Panc1 (cell line): Measurements from ENCODE around the gene SMIM17. TPM values are rescaled to one million over a fixed set of nuclear protein-coding genes. Genes with fewer than 3 reads are reported as not detected.

ENCODE experiments used
- ATAC-seq: fragments of 200-7000 bp; cut with Tn5 transposase; 2 replicates; pipeline ENCODE4 v1.9.1; 2020; ENCODE audit warnings: mild to moderate bottlenecking, moderate library complexity
- BruUV-seq: library from RNA; stranded (reverse); fragments of 400-500 nt; replicated peaks from 2 replicates; lab custom pipeline; 2021; lab: Mats Ljungman, UMichigan
- CTCF ChIA-PET: fragments of 300-600 bp; sonication (Branson Sonifier 250); formaldehyde crosslinking; loops from one replicate; lab custom pipeline; 2022; ENCODE audit warnings: antibody characterized with exemption; lab: Charles Lee
- POLR2A ChIA-PET: fragments of 300-600 bp; sonication (Branson Sonifier 250); formaldehyde crosslinking; loops from one replicate; lab custom pipeline; 2022; ENCODE audit warnings: antibody characterized with exemption; lab: Charles Lee
- DNase-seq: peaks from one replicate; pipeline ENCODE4 v3.0.0-alpha.2; 2010; ENCODE audit warnings: low read depth, low spot score
- H3K27ac ChIP-seq: 2 replicates; pipeline ENCODE4 v1.5.1; 2011; ENCODE audit warnings: mild to moderate bottlenecking, low read length, inconsistent platforms
- H3K27me3 ChIP-seq: fragments of 200-500 bp; sonication (Bioruptor generic); 2 replicates; pipeline ENCODE4 v1.6.0; 2014; ENCODE audit warnings: low read length, inconsistent platforms; ENCODE audit not compliant: control insufficient read depth, insufficient read depth
- H3K36me3 ChIP-seq: fragments of 200-500 bp; sonication (Bioruptor generic); 2 replicates; pipeline ENCODE4 v1.5.1; 2014; ENCODE audit warnings: inconsistent platforms, mild to moderate bottlenecking, low read length, moderate library complexity; ENCODE audit not compliant: control insufficient read depth, insufficient read depth
- H3K4me1 ChIP-seq: 2 replicates; pipeline ENCODE4 v1.5.1; 2011; ENCODE audit warnings: inconsistent platforms, mild to moderate bottlenecking, low read length, moderate library complexity; ENCODE audit not compliant: control insufficient read depth, insufficient read depth
- H3K4me3 ChIP-seq, 2 experiments: 2 replicates each; pipeline ENCODE4 v1.5.1; 2011 to 2012; ENCODE audit warnings: low read depth in 2 of 2, low read length in 2 of 2, mild to moderate bottlenecking in 2 of 2, inconsistent platforms in 1 of 2, moderate library complexity in 1 of 2
- H3K9me3 ChIP-seq: fragments of 200-500 bp; sonication (Bioruptor generic); 2 replicates; pipeline ENCODE4 v1.5.1; 2014; ENCODE audit warnings: low read depth, mild to moderate bottlenecking, inconsistent platforms, low read length, moderate library complexity; ENCODE audit not compliant: control insufficient read depth, insufficient read depth
- CTCF ChIP-seq: fragments of 450-650 bp; IDR thresholded peaks from 2 replicates; pipeline ENCODE4 v1.5.1; 2017; ENCODE audit warnings: mild to moderate bottlenecking
- POLR2AphosphoS5 ChIP-seq: IDR thresholded peaks from 2 replicates; pipeline ENCODE4 v1.6.1; 2012; ENCODE audit warnings: mild to moderate bottlenecking, low read depth, low read length, moderate library complexity
- REST ChIP-seq, 2 experiments: IDR thresholded peaks; 2 replicates each; pipeline ENCODE4 v1.6.1; 2011 to 2012; ENCODE audit warnings: low read depth in 2 of 2, control low read depth in 1 of 2, low read length in 1 of 2, mild to moderate bottlenecking in 1 of 2, moderate library complexity in 1 of 2; ENCODE audit not compliant: insufficient read depth in 1 of 2
- SIN3A ChIP-seq: IDR thresholded peaks from 2 replicates; pipeline ENCODE4 v1.6.1; 2012; ENCODE audit warnings: low read depth, mild to moderate bottlenecking, low read length, moderate library complexity, borderline replicate concordance; ENCODE audit not compliant: insufficient read depth
- TCF7L2 ChIP-seq: IDR thresholded peaks from 2 replicates; pipeline ENCODE4 v1.6.1; 2011; ENCODE audit warnings: mild to moderate bottlenecking, low read depth, low read length, inconsistent platforms
- in situ Hi-C: cut with HindIII; loops from 2 replicates; pipeline ENCODE4 v1.10.0; 2016; ENCODE audit warnings: low sequenced_read_pairs, low pct_unique_long_range_greater_than_20kb
- intact Hi-C: fragments of 100-400 bp; cut with micrococcal nuclease; formaldehyde crosslinking; loops from one replicate; pipeline ENCODE4 v1.10.0; 2022; ENCODE audit not compliant: unreplicated experiment
- total RNA-seq: library from RNA; stranded (reverse); gene quantifications from one replicate; pipeline ENCODE4 v1.2.1, GENCODE V29; 2021; ENCODE audit not compliant: unreplicated experiment

The SMIM17 gene
- total RNA-seq, 1 experiment from 2014 or later, result 0.28 TPM

GRCh38 chr19:56625708-56626107 is 17.3 kb upstream of the SMIM17 start:
- H3K9me3 ChIP-seq, result peaks cover 5% of the 10 kb centered on the region; the same call in 1 of the 2 replicates
- in situ Hi-C loops, result no loop called here
- ATAC-seq, result no peak
- intact Hi-C loops, result no loop called here
- ChIA-PET POLR2A (no interaction called here), CTCF (no interaction called here)
- no peak for TF ChIP-seq POLR2AphosphoS5
- TF ChIP-seq TCF7L2, result no peak
- TF ChIP-seq REST (IDR thresholded peaks at IDR 0.05; ENCODE audit: insufficient read depth in 1 of 2, low read depth in 2 of 2, low read length in 1 of 2), result no peak
- no peak for TF ChIP-seq SIN3A
- no peak for TF ChIP-seq CTCF
- H3K4me3 ChIP-seq, result no peak overlapping the region
- H3K27ac ChIP-seq, result no peak overlapping the region
- DNase-seq, result no peak
- no TSS peak for BruUV-seq
- no peaks in the 10 kb centered on the region for H3K4me1 ChIP-seq
- no peaks in the 10 kb centered on the region for H3K27me3 ChIP-seq
- H3K36me3 ChIP-seq, result no peaks in the 10 kb centered on the region

- TF ChIP-seq SIN3A (no peak), TCF7L2 (no peak), REST (IDR thresholded peaks at IDR 0.05; ENCODE audit: insufficient read depth in 1 of 2, low read depth in 2 of 2, low read length in 1 of 2) (no peak), POLR2AphosphoS5 (no peak), CTCF (no peak)
- ChIA-PET CTCF (no interaction called here), POLR2A (no interaction called here)
- DNase-seq (no peak), ATAC-seq (no peak)
- Histone ChIP-seq H3K27ac (no peak overlapping the region), H3K4me1 (no peaks in the 10 kb centered on the region), H3K9me3 (peaks cover 11% of the 10 kb centered on the region; the same call in 1 of the 2 replicates), H3K36me3 (no peaks in the 10 kb centered on the region), H3K27me3 (no peaks in the 10 kb centered on the region), H3K4me3 (no peak overlapping the region)
- no TSS peak for BruUV-seq
- intact Hi-C loops, result no loop called here
- in situ Hi-C loops, result no loop called here
Measured at GRCh38 chr19:56633021-56633420, 9.9 kb upstream of the SMIM17 start.
